NT2/D1 (cell line): ENCODE measurements around the gene DCUN1D2.
"Not testable (repeated sequence)": the region's sequence is repeated elsewhere in the genome, so short reads cannot be mapped to it uniquely, and the experiment has no call there.

Experiments
- DNase-seq: peaks from one replicate; pipeline ENCODE4 v3.0.0-alpha.2; 2011; ENCODE audit warnings: low read depth, low spot score
- H3K27me3 ChIP-seq: 2 replicates; pipeline ENCODE4 v1.6.0; 2011; ENCODE audit warnings: mild to moderate bottlenecking; ENCODE audit not compliant: insufficient read length, insufficient read depth
- H3K36me3 ChIP-seq: 2 replicates; pipeline ENCODE4 v1.6.1; 2011; ENCODE audit warnings: mild to moderate bottlenecking, low read length, mixed read lengths; ENCODE audit not compliant: insufficient read depth, insufficient read length
- H3K4me1 ChIP-seq: 2 replicates; pipeline ENCODE4 v1.5.1; 2011; ENCODE audit not compliant: insufficient read depth, insufficient read length
- H3K4me3 ChIP-seq: 2 replicates; pipeline ENCODE4 v1.5.1; 2011; ENCODE audit warnings: low read depth; ENCODE audit not compliant: insufficient read length
- H3K9ac ChIP-seq: 2 replicates; pipeline ENCODE4 v1.6.0; 2011; ENCODE audit warnings: low read depth; ENCODE audit not compliant: insufficient read length
- H3K9me3 ChIP-seq: 2 replicates; pipeline ENCODE4 v1.5.1; 2011; ENCODE audit warnings: mild to moderate bottlenecking, low read length; ENCODE audit not compliant: insufficient read depth
- SUZ12 ChIP-seq: IDR thresholded peaks from 2 replicates; pipeline ENCODE4 v1.6.1; 2011; ENCODE audit not compliant: insufficient read length, insufficient read depth; ENCODE audit errors: extremely low read depth
- YY1 ChIP-seq: IDR thresholded peaks from 2 replicates; pipeline ENCODE4 v1.6.1; 2011; ENCODE audit not compliant: insufficient read length, insufficient read depth
- ZNF274 ChIP-seq: IDR thresholded peaks from 2 replicates; pipeline ENCODE4 v1.6.1; 2011; ENCODE audit warnings: mild to moderate bottlenecking, low read depth, low read length

The DCUN1D2 gene

DNA sequence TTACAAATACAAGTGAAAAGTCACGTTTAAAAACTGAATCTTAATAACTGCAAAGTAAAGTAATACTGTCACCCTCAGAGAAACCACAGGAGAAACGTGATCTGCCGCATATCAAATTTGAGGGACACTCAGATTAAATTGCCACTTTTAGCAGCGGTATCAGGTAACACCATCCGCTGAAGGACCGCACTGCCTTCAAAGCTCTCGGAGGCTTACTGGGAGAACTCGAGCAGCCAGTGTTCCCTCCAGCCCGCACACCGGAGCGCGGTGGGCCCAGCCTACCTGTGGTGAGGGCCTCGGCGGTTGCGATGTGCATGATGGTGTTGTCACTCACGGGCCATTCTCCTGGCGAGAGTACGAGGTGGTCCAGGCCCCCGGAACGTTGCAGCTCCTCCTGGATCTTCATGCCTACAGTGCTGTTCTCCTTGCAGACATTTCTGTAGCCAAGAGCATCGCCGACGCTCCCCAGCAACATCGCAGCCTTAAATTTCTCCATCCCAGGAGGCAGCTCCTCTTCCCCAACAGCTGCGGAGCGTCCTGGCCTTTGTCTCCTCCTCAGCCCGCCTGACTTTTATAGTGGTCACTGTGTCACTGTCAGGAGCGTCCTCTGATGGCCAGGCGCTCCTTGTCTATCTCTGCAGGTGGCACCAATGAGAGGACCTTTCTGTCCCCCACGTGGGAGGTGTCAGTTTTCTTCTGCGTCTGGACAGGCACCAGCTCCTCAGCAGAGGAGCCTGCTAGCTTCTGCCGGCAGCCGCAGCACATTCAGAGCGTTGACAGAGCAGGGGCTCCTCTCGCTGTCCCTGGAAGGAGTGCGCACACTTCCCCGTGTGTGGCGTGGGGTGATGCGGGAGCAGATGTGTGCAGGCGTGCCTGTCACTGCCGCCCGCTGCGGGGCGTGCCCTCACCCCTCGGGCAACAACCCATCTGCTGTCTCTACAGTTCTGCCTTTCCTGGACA, 37.3 kb downstream of the DCUN1D2 start, which contains the start of gene ADPRHL1:
Gene ADPRHL1 (minus strand): TSS at position 547 of the 960 bp plus-strand sequence. CDS start 51 bp downstream, at position 496.
- H3K4me1 ChIP-seq = peaks cover 5% of the 10 kb centered on the region
- DNase-seq = no peak
- peaks cover 68% of the 10 kb centered on the region for H3K36me3 ChIP-seq
- H3K4me3 ChIP-seq = no peak within 1 kb of the TSS
- H3K9ac ChIP-seq = no peak within 1 kb of the TSS
- H3K27me3 ChIP-seq = no peaks in the 10 kb centered on the region
- TF ChIP-seq YY1 (no peak), SUZ12 (no peak), ZNF274 (no peak)
- H3K9me3 ChIP-seq = no peaks in the 10 kb centered on the region

DNA sequence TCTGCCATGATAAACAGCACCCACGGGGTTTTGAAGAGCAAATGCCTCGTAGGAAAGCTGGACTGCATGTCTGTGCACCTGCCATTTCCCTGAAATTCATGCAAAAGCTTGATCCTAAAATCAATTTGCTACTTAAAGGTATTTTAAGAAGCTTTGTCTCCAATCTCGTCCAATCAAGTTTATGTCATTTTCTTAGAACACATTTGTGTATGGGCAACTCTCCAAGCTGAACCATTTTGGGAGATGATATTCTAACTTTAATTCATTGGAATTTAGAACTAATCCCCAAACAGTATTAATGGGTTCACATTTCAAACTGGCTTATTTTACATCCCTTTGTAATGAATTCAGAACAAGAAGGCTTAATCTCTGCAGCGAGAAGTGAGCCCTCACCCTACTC, 38.0 kb downstream of the DCUN1D2 start:
- Histone ChIP-seq H3K36me3 (peaks cover 62% of the 10 kb centered on the region), H3K4me1 (peaks cover 5% of the 10 kb centered on the region), H3K4me3 (no peak overlapping the region), H3K27me3 (no peaks in the 10 kb centered on the region), H3K9me3 (no peaks in the 10 kb centered on the region), H3K9ac (no peak overlapping the region)
- DNase-seq = no peak
- TF ChIP-seq ZNF274 = no peak
- TF ChIP-seq YY1 = no peak
- no peak for TF ChIP-seq SUZ12

DNA sequence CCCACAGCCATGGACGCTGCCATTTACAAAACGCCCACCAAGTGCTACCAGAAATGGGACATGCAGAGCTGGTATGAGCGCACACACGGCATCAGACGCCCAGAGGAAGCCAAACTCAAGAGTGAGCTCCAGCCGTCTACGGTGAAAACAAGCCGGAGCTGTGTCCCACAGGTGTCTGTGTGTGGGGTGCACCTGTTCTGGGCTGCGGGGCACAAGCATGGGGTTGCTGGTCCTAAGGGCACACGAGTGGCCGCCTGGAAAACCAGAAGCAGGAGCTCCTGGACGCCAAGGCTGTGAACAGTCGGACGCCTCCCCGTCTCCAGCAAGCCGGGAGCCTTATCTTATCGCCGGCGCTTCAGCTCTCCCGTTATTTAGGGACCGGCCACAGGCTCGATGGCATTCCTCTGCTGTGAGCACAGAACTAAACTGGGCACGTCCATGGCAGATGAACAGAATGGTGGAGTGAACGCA, 38.5 kb downstream of the DCUN1D2 start:
- no peak for DNase-seq
- Histone ChIP-seq H3K9me3 (0 out of 2 replicates have a peak, but pooled peaks cover 4% of the 10 kb centered on the region), H3K4me3 (no peak overlapping the region), H3K9ac (no peak overlapping the region), H3K36me3 (peaks cover 61% of the 10 kb centered on the region), H3K4me1 (peaks cover 5% of the 10 kb centered on the region), H3K27me3 (no peaks in the 10 kb centered on the region)
- TF ChIP-seq ZNF274 = no peak
- TF ChIP-seq SUZ12 = no peak
- TF ChIP-seq YY1 = no peak

DNA sequence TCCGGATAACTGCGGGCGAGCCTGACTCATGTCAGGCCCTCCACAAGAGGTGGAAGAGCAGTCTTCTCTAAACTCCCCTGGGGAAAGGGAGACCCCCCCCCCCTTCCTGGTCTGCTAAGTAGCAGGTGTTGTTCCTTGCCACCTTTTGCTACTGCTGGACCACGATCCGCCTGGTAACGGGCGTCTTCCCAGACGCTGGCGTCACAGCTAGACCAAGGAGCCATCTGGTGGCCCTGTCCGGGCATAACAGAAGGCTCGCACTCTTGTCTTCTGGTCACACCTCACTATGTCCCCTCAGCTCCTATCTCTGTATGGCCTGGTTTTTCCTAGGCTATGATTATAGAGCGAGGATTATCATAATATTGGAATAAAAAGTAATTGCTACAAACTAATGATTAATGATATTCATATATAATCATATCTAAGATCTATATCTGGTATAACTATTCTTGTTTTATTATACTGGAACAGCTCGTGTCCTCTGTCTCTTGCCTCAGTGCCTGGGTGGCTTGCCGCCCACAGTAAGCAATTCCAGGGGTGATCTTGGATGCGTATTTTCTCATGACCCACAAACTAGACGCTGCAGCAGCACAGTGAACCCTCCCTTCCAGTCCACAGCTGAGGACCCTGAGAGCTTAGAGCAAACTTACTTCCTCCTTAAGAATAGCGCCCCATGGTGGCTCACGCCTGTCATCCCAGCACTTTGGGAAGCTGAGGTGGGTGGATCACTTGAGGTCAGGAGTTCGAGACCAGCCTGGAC, 39.5 kb downstream of the DCUN1D2 start:
- not testable (repeated sequence) for H3K27me3 ChIP-seq, H3K4me3 ChIP-seq, H3K9ac ChIP-seq, H3K9me3 ChIP-seq, H3K4me1 ChIP-seq
- peak; percentile 30 for DNase-seq
- H3K36me3 ChIP-seq = peaks cover 57% of the 10 kb centered on the region

DNA sequence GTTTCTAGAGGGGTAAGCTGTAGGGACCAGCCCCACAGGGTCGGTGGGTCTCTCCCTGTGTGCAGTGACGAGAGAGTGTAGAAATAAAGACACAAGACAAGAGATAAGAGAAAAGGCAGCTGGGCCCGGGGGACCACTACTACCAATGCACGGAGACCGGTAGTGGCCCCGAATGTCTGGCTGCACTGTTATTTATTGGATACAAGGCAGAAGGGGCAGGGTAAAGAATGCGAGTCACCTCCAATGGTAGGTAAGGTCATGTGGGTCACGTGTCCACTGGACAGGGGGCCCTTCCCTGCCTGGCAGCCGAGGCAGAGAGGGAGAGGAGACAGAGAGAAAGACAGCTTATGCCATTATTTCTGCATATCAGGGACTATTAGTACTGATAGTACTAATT, 40.2 kb downstream of the DCUN1D2 start:
- DNase-seq, H3K4me1 ChIP-seq, H3K9me3 ChIP-seq, H3K4me3 ChIP-seq, H3K27me3 ChIP-seq, H3K9ac ChIP-seq: not testable (repeated sequence)
- H3K36me3 ChIP-seq = peaks cover 50% of the 10 kb centered on the region

DNA sequence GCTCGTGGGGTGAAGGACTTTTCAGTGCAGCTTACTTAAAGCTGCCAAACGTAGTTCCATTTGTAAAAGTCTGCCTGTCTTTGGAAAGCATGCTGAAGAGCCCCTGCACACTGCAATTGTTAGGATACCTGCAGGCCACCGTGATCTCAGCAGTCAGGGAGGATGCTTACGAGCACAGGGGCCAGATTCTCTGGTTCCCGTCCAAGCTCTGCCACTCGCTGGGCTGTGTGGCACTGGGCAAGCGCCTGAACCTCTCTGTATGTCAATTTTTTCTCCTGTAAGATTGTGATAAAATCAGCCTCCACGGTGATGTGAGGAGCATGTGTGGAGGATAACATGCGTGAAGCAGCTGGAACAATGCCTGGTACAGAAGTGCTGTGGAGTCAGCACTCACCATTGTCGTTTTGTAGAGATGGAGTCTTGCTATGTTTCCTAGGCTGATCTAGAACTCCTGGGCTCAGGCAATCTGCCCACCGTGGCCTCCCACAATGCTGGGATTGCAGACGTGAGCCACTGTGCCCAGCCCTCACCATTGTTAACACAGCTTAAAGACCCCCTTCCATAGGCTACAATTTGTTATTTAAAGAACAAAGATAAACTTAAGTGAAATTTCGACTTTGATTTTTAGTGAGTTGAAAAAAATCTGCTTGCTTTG, 40.7 kb downstream of the DCUN1D2 start:
- no peak for DNase-seq
- no peak overlapping the region for H3K9ac ChIP-seq
- 0 out of 2 replicates have a peak, but pooled peaks cover 5% of the 10 kb centered on the region for H3K9me3 ChIP-seq
- no peak for TF ChIP-seq SUZ12
- peaks cover 8% of the 10 kb centered on the region for H3K4me1 ChIP-seq
- H3K36me3 ChIP-seq = peaks cover 45% of the 10 kb centered on the region
- H3K4me3 ChIP-seq = no peak overlapping the region
- no peaks in the 10 kb centered on the region for H3K27me3 ChIP-seq
